ENCODE results near the gene LLGL1.

LLGL1 gene

DNA sequence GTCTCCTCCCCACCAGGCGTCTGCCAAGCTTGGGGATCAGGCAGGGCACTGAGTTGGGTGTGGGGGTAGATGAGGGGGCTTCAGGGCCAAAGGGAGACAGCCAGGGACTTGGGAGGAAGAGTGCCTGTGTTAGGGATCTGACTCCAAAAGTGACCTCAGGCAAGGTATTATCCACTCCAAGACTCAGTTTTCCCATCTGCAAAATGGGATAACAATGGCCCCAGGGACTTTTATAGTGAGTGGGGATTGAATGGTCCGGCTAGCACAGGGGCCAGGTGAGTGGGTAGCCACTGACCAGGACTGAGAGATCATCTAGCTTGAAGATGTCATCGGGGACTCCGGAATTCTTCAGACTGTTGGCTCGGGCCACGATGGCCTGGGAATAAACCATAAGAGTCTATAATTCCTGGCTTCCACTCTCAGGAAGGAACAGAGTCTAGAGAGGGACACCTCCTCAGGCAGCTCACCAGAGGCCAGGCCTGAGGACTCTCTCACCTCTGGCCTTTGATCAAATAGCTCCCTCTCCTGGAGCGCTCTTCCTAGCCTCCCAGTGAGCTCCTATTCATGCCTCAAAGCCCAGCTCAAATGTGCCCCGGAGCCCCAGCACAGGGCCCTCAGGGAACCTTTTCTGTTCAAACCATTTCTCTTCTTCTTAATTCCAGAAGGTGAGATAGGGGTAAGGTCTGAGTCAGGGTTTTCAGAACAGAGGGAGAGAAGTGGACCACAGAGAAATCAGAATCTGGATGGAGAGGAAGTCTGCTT is 29.6 kb downstream of the LLGL1 start:
- H3K9ac ChIP-seq (ENCODE audit: low read depth, low read length, poor library complexity) = no peak overlapping the region
- H3K4ac ChIP-seq (ENCODE audit: low read length) = no peak overlapping the region
- WGBS, 2 donors (ENCODE audit: extremely low coverage in 2 of 2, insufficient read length in 2 of 2, insufficient replicate concordance in 1 of 2) = no CpG with 5 or more reads among the region's 8 CpGs
- no peak for DNase-seq (ENCODE audit: low spot score)
- no peak overlapping the region for H2BK5ac ChIP-seq (ENCODE audit: low read length)
- H3K23ac ChIP-seq (ENCODE audit: low read depth, low read length, poor library complexity) = peak overlapping the region; percentile 65
- peak overlapping the region; percentile 65 for H4K8ac ChIP-seq (ENCODE audit: low read depth, low read length)
- peak overlapping the region; percentile 17 for H3K18ac ChIP-seq (ENCODE audit: low read length)
- no peaks in the 10 kb centered on the region for H3K9me3 ChIP-seq (replicated peaks in 1 of 2; ENCODE audit: control insufficient read depth in 2 of 2, insufficient read depth in 1 of 2, low read depth in 1 of 2, low read length in 2 of 2)
- H3K36me3 ChIP-seq (replicated peaks in 1 of 2; ENCODE audit: control insufficient read depth in 2 of 2, insufficient read depth in 2 of 2, low read length in 2 of 2) = peaks cover 58 to 67% of the 10 kb centered on the region in 2 donors
- no peak overlapping the region for H3K4me2 ChIP-seq (ENCODE audit: insufficient read depth, low read length, poor library complexity, severe bottlenecking)
- H3K27ac ChIP-seq (replicated peaks; ENCODE audit: low read length) = no peak overlapping the region
- H3K27me3 ChIP-seq (ENCODE audit: control insufficient read depth in 3 of 3, insufficient read depth in 3 of 3, low read depth in 1 of 3, low read length in 3 of 3) = no peaks in the 10 kb centered on the region
- no peak overlapping the region for H2BK120ac ChIP-seq (ENCODE audit: low read depth, low read length)
- H2BK12ac ChIP-seq (ENCODE audit: low read length) = no peak overlapping the region
- H3K79me1 ChIP-seq (ENCODE audit: low read depth, low read length) = peaks cover 23% of the 10 kb centered on the region
- no peak overlapping the region for H3K4me3 ChIP-seq (ENCODE audit: low read length in 2 of 2)
- H2AK5ac ChIP-seq (ENCODE audit: low read depth, low read length) = no peak overlapping the region
- H3K4me1 ChIP-seq (ENCODE audit: control insufficient read depth in 2 of 2, insufficient read depth in 1 of 2, low read depth in 1 of 2, low read length in 2 of 2) = peaks cover 5 to 11% of the 10 kb centered on the region in 2 donors
- no peak overlapping the region for H4K91ac ChIP-seq (ENCODE audit: low read depth, low read length, poor library complexity)
- no peak overlapping the region for H2AFZ ChIP-seq (ENCODE audit: low read length)
- H3K14ac ChIP-seq (ENCODE audit: low read length) = no peak overlapping the region
- H2BK15ac ChIP-seq (ENCODE audit: low read length) = no peak overlapping the region

DNA sequence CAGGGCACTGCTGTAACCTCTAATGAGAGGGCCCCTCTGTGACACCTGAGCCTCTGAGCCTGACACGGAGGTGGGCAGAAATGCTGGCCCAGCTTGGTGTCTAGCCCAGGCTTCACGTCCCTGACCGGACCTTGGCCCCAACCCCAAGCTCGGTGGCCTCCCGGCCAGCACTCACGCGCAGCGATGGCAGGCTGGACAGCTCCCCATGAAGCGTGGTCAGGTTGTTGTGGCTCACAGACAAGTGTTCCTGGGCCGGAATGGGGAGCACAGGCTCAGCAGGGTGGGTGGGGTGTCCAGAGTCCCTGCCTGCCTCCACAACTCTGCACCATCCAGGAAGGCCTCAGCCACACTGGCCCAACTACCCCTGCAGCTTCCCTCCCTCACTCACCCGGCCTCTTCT is 30.9 kb downstream of the LLGL1 start:
- Histone ChIP-seq H4K8ac (ENCODE audit: low read depth, low read length) (no peak overlapping the region), H3K9me3 (replicated peaks in 1 of 2; ENCODE audit: control insufficient read depth in 2 of 2, insufficient read depth in 1 of 2, low read depth in 1 of 2, low read length in 2 of 2) (no peaks in the 10 kb centered on the region), H3K18ac (ENCODE audit: low read length) (no peak overlapping the region), H3K36me3 (replicated peaks in 1 of 2; ENCODE audit: control insufficient read depth in 2 of 2, insufficient read depth in 2 of 2, low read length in 2 of 2) (peaks cover 46 to 54% of the 10 kb centered on the region in 2 donors), H2BK5ac (ENCODE audit: low read length) (no peak overlapping the region), H3K27ac (replicated peaks; ENCODE audit: low read length) (no peak overlapping the region), H3K14ac (ENCODE audit: low read length) (peak overlapping the region; percentile 71), H4K91ac (ENCODE audit: low read depth, low read length, poor library complexity) (no peak overlapping the region), H2AFZ (ENCODE audit: low read length) (no peak overlapping the region), H3K4ac (ENCODE audit: low read length) (no peak overlapping the region), H3K9ac (ENCODE audit: low read depth, low read length, poor library complexity) (no peak overlapping the region), H3K27me3 (ENCODE audit: control insufficient read depth in 3 of 3, insufficient read depth in 3 of 3, low read depth in 1 of 3, low read length in 3 of 3) (no peaks in the 10 kb centered on the region), H3K23ac (ENCODE audit: low read depth, low read length, poor library complexity) (peak overlapping the region; percentile 8), H2AK5ac (ENCODE audit: low read depth, low read length) (no peak overlapping the region), H2BK120ac (ENCODE audit: low read depth, low read length) (no peak overlapping the region), H3K79me1 (ENCODE audit: low read depth, low read length) (peaks cover 21% of the 10 kb centered on the region), H3K4me1 (ENCODE audit: control insufficient read depth in 2 of 2, insufficient read depth in 1 of 2, low read depth in 1 of 2, low read length in 2 of 2) (peaks cover 9 to 16% of the 10 kb centered on the region in 2 donors), H3K4me2 (ENCODE audit: insufficient read depth, low read length, poor library complexity, severe bottlenecking) (peak overlapping the region; percentile 11), H3K4me3 (ENCODE audit: low read length in 2 of 2) (peak overlapping the region in 1 of 2 donors; percentile 37), H2BK12ac (ENCODE audit: low read length) (no peak overlapping the region), H2BK15ac (ENCODE audit: low read length) (no peak overlapping the region)
- WGBS, 2 donors (ENCODE audit: extremely low coverage in 2 of 2, insufficient read length in 2 of 2, insufficient replicate concordance in 1 of 2) = no CpG with 5 or more reads among the region's 11 CpGs
- no peak for DNase-seq (ENCODE audit: low spot score)

DNA sequence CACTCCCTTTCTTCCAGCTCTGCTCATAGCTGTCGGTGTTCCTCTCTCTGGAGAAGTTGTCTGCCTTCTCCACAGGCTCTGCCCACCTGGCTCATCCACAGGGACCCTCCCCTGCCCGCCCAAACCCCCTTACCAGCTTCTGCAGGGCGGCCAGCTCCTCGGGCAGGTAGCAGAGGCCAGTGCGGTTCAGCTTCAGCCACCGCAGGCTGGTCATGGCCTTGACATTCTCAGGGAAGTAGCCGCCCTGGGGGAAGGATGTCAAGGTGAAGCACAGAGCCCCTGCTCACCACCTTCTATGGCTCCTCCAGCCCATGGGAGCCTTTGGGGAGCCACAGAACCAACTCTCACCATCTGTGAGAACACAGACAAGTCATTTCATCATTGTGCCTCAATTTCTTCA is 31.3 kb downstream of the LLGL1 start:
- H4K91ac ChIP-seq (ENCODE audit: low read depth, low read length, poor library complexity) = no peak overlapping the region
- peaks cover 11 to 20% of the 10 kb centered on the region in 2 donors for H3K4me1 ChIP-seq (ENCODE audit: control insufficient read depth in 2 of 2, insufficient read depth in 1 of 2, low read depth in 1 of 2, low read length in 2 of 2)
- H3K79me1 ChIP-seq (ENCODE audit: low read depth, low read length) = peaks cover 21% of the 10 kb centered on the region
- H3K18ac ChIP-seq (ENCODE audit: low read length) = peak overlapping the region; percentile 28
- H3K4me2 ChIP-seq (ENCODE audit: insufficient read depth, low read length, poor library complexity, severe bottlenecking) = peak overlapping the region; percentile 87
- H3K9me3 ChIP-seq (replicated peaks in 1 of 2; ENCODE audit: control insufficient read depth in 2 of 2, insufficient read depth in 1 of 2, low read depth in 1 of 2, low read length in 2 of 2) = no peaks in the 10 kb centered on the region
- peak overlapping the region in 1 of 2 donors; percentile 37 for H3K4me3 ChIP-seq (ENCODE audit: low read length in 2 of 2)
- no peak overlapping the region for H2BK12ac ChIP-seq (ENCODE audit: low read length)
- H2BK15ac ChIP-seq (ENCODE audit: low read length) = no peak overlapping the region
- no peak overlapping the region for H3K27ac ChIP-seq (replicated peaks; ENCODE audit: low read length)
- no peak overlapping the region for H3K9ac ChIP-seq (ENCODE audit: low read depth, low read length, poor library complexity)
- no peak overlapping the region for H2BK5ac ChIP-seq (ENCODE audit: low read length)
- no peak overlapping the region for H4K8ac ChIP-seq (ENCODE audit: low read depth, low read length)
- DNase-seq (ENCODE audit: low spot score) = no peak
- H2AK5ac ChIP-seq (ENCODE audit: low read depth, low read length) = no peak overlapping the region
- peak overlapping the region; percentile 8 for H3K23ac ChIP-seq (ENCODE audit: low read depth, low read length, poor library complexity)
- H3K4ac ChIP-seq (ENCODE audit: low read length) = no peak overlapping the region
- peaks cover 42 to 50% of the 10 kb centered on the region in 2 donors for H3K36me3 ChIP-seq (replicated peaks in 1 of 2; ENCODE audit: control insufficient read depth in 2 of 2, insufficient read depth in 2 of 2, low read length in 2 of 2)
- no peak overlapping the region for H2BK120ac ChIP-seq (ENCODE audit: low read depth, low read length)
- WGBS, 2 donors (ENCODE audit: extremely low coverage in 2 of 2, insufficient read length in 2 of 2, insufficient replicate concordance in 1 of 2) = no CpG with 5 or more reads among the region's 7 CpGs
- H3K27me3 ChIP-seq (ENCODE audit: control insufficient read depth in 3 of 3, insufficient read depth in 3 of 3, low read depth in 1 of 3, low read length in 3 of 3) = no peaks in the 10 kb centered on the region
- H3K14ac ChIP-seq (ENCODE audit: low read length) = peak overlapping the region; percentile 71
- no peak overlapping the region for H2AFZ ChIP-seq (ENCODE audit: low read length)

DNA sequence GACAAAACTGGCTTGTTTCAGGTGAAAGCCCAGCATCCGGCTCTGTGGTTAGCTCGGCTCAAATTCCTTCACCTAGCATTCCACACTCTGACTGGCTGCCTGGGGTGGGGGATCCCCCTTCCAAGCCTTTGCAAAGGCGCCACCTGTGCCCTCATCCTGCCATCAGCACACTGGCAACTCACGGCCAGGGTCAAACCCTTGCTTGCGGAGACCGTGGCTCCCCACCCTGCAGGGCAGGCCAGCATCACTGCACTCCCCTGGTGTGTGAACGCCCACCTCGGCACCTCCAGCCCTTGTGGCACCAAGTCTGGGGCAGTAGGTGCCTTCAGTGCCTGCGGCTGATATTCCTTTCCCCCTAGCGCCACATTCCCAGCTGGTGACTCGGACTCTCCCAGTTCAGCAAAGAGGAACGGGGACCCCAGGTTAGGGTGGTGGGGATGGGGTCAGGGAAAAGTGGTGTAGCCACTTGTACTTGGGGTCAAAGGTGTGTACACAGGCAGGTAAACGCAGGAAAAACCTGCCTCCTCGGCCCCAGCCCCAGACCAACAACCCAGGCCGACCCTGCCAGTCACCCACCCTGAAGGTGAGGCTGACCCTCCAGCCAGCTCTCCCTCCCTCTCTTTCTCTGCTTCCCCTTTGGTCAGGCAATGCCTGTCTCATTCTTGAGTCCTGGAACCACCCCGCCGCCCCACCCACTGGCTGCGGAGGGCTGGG is 32.0 kb downstream of the LLGL1 start:
- H3K36me3 ChIP-seq (replicated peaks in 1 of 2; ENCODE audit: control insufficient read depth in 2 of 2, insufficient read depth in 2 of 2, low read length in 2 of 2) = peaks cover 36 to 44% of the 10 kb centered on the region in 2 donors
- no peak for DNase-seq (ENCODE audit: low spot score)
- H3K4me1 ChIP-seq (ENCODE audit: control insufficient read depth in 2 of 2, insufficient read depth in 1 of 2, low read depth in 1 of 2, low read length in 2 of 2) = peaks cover 12 to 21% of the 10 kb centered on the region in 2 donors
- peaks cover 21% of the 10 kb centered on the region for H3K79me1 ChIP-seq (ENCODE audit: low read depth, low read length)
- H4K91ac ChIP-seq (ENCODE audit: low read depth, low read length, poor library complexity) = no peak overlapping the region
- H2BK15ac ChIP-seq (ENCODE audit: low read length) = no peak overlapping the region
- H3K4me2 ChIP-seq (ENCODE audit: insufficient read depth, low read length, poor library complexity, severe bottlenecking) = peak overlapping the region; percentile 87
- H4K8ac ChIP-seq (ENCODE audit: low read depth, low read length) = no peak overlapping the region
- H2AFZ ChIP-seq (ENCODE audit: low read length) = peak overlapping the region; percentile 96
- no peak overlapping the region for H3K4ac ChIP-seq (ENCODE audit: low read length)
- H2BK120ac ChIP-seq (ENCODE audit: low read depth, low read length) = no peak overlapping the region
- H3K27me3 ChIP-seq (ENCODE audit: control insufficient read depth in 3 of 3, insufficient read depth in 3 of 3, low read depth in 1 of 3, low read length in 3 of 3) = peaks cover 0 to under 1% (median 0%) of the 10 kb centered on the region in 3 experiments
- peak overlapping the region; percentile 86 to 98 for H3K4me3 ChIP-seq (ENCODE audit: low read length in 2 of 2)
- peak overlapping the region; percentile 47 for H3K23ac ChIP-seq (ENCODE audit: low read depth, low read length, poor library complexity)
- H3K9me3 ChIP-seq (replicated peaks in 1 of 2; ENCODE audit: control insufficient read depth in 2 of 2, insufficient read depth in 1 of 2, low read depth in 1 of 2, low read length in 2 of 2) = no peaks in the 10 kb centered on the region
- no CpG with 5 or more reads among the region's 18 CpGs for WGBS, 2 donors (ENCODE audit: extremely low coverage in 2 of 2, insufficient read length in 2 of 2, insufficient replicate concordance in 1 of 2)
- peak overlapping the region; percentile 85 for H3K9ac ChIP-seq (ENCODE audit: low read depth, low read length, poor library complexity)
- peak overlapping the region; percentile 85 for H3K27ac ChIP-seq (replicated peaks; ENCODE audit: low read length)
- H3K14ac ChIP-seq (ENCODE audit: low read length) = no peak overlapping the region
- no peak overlapping the region for H2BK5ac ChIP-seq (ENCODE audit: low read length)
- H3K18ac ChIP-seq (ENCODE audit: low read length) = peak overlapping the region; percentile 76
- no peak overlapping the region for H2BK12ac ChIP-seq (ENCODE audit: low read length)
- peak overlapping the region; percentile 6 for H2AK5ac ChIP-seq (ENCODE audit: low read depth, low read length)
